Right ventricle myocardium superior (tissue), 1 donor: ENCODE measurements around the gene DGKI. TPM values are rescaled to one million over a fixed set of nuclear protein-coding genes. Genes with fewer than 3 reads are reported as not detected.
A peak's percentile ranks its signal among the peaks of the same experiment; 100 is the strongest.

Experiments used
- ATAC-seq: fragments of 200-7000 bp; cut with Tn5 transposase; one replicate; pipeline ENCODE4 v1.9.1; 2020; ENCODE audit warnings: mild to moderate bottlenecking; ENCODE audit not compliant: poor library complexity
- DNase-seq: peaks from one replicate; pipeline ENCODE4 v3.0.0-alpha.2; 2020
- intact Hi-C: fragments of 100-400 bp; cut with DNase I; formaldehyde crosslinking; loops from one replicate; pipeline ENCODE4 v1.11.2; 2022
- total RNA-seq: library from RNA; stranded (reverse); fragmentation: NEBNext Ultra II Directional; extraction: Animal tissue kit (Norgen Biotek cat#: 25700); gene quantifications from one replicate; pipeline ENCODE4 v1.2.1, GENCODE V29; 2021
- donor health status: DM: no; HTN: yes; CAD: no; lungs with severe emphysema.

The DGKI gene
- total RNA-seq, 1 donor from 2014 or later = 1.4 TPM

- no peak for ATAC-seq
- intact Hi-C loops = no loop called here
- DNase-seq = no peak
Observed at GRCh38 chr7:137443616-137444015, 403.2 kb downstream of the DGKI start.

GRCh38 chr7:137441451-137441850 is 405.3 kb downstream of the DGKI start:
- intact Hi-C loops = no loop called here
- DNase-seq = no peak
- ATAC-seq = peak; percentile 82

GRCh38 chr7:137439829-137440825 is 406.6 kb downstream of the DGKI start:
- ATAC-seq (peak; percentile 59), DNase-seq (no peak)
- intact Hi-C loops = no loop called here

GRCh38 chr7:137434946-137435345 is 411.8 kb downstream of the DGKI start:
- intact Hi-C loops = no loop called here
- no peak for DNase-seq
- peak; percentile 41 for ATAC-seq

- intact Hi-C loops = no loop called here
- DNase-seq (no peak), ATAC-seq (no peak)
Observed at GRCh38 chr7:137434530-137434929, 412.2 kb downstream of the DGKI start.

GRCh38 chr7:137423321-137423720 is 423.5 kb downstream of the DGKI start:
- DNase-seq = no peak
- ATAC-seq = no peak
- intact Hi-C loops = no loop called here

GRCh38 chr7:137421366-137421765 is 425.4 kb downstream of the DGKI start:
- intact Hi-C loops = no loop called here
- ATAC-seq (peak; percentile 80), DNase-seq (no peak)

GRCh38 chr7:137418841-137419240 is 427.9 kb downstream of the DGKI start:
- intact Hi-C loops = no loop called here
- ATAC-seq (no peak), DNase-seq (no peak)

- intact Hi-C loops = no loop called here
- DNase-seq = no peak
- ATAC-seq = peak; percentile 66
Observed at GRCh38 chr7:137417464-137417863, 429.3 kb downstream of the DGKI start.

GRCh38 chr7:137413901-137414300 is 432.9 kb downstream of the DGKI start:
- DNase-seq = no peak
- no peak for ATAC-seq
- intact Hi-C loops = no loop called here

- intact Hi-C loops = no loop called here
- no peak for ATAC-seq
- no peak for DNase-seq
Observed at GRCh38 chr7:137411446-137411845, 435.3 kb downstream of the DGKI start.

GRCh38 chr7:137408126-137408525 is 438.6 kb downstream of the DGKI start:
- ATAC-seq (no peak), DNase-seq (no peak)
- intact Hi-C loops = no loop called here

- no peak for ATAC-seq
- intact Hi-C loops = no loop called here
- DNase-seq = no peak
Observed at GRCh38 chr7:137407078-137407477, 439.7 kb downstream of the DGKI start.

GRCh38 chr7:137404660-137405317 is 442.0 kb downstream of the DGKI start:
- ATAC-seq = no peak
- DNase-seq = no peak
- intact Hi-C loops = no loop called here

- ATAC-seq (no peak), DNase-seq (no peak)
- intact Hi-C loops = no loop called here
Observed at GRCh38 chr7:137403353-137403695, 443.4 kb downstream of the DGKI start.

- no peak for ATAC-seq
- intact Hi-C loops = no loop called here
- DNase-seq = no peak
Observed at GRCh38 chr7:137402536-137403352, 444.0 kb downstream of the DGKI start.

- intact Hi-C loops = no loop called here
- ATAC-seq = no peak
- DNase-seq = no peak
Observed at GRCh38 chr7:137399827-137400823, 446.6 kb downstream of the DGKI start.

GRCh38 chr7:137396051-137396450 is 450.7 kb downstream of the DGKI start:
- intact Hi-C loops = no loop called here
- ATAC-seq (no peak), DNase-seq (no peak)
